Neural cell (in vitro differentiated cells): ENCODE results near the gene SLCO2B1.

Experiments used
- CTCF ChIP-seq: fragments of 450-650 bp; IDR thresholded peaks from 2 replicates; pipeline ENCODE4 v1.5.1; 2014; ENCODE audit warnings: antibody characterized with exemption, mild to moderate bottlenecking, moderate library complexity; ENCODE audit not compliant: poor library complexity, severe bottlenecking
- EP300 ChIP-seq: fragments of 450-650 bp; conservative IDR thresholded peaks from 2 replicates; pipeline ENCODE4 v1.6.1; 2014; ENCODE audit warnings: antibody characterized with exemption, mild to moderate bottlenecking, moderate library complexity; ENCODE audit not compliant: poor library complexity, severe bottlenecking
- SMC3 ChIP-seq: fragments of 450-650 bp; conservative IDR thresholded peaks from 2 replicates; pipeline ENCODE4 v1.6.1; 2014; ENCODE audit warnings: antibody characterized with exemption, mild to moderate bottlenecking, moderate library complexity; ENCODE audit not compliant: poor library complexity

DNA sequence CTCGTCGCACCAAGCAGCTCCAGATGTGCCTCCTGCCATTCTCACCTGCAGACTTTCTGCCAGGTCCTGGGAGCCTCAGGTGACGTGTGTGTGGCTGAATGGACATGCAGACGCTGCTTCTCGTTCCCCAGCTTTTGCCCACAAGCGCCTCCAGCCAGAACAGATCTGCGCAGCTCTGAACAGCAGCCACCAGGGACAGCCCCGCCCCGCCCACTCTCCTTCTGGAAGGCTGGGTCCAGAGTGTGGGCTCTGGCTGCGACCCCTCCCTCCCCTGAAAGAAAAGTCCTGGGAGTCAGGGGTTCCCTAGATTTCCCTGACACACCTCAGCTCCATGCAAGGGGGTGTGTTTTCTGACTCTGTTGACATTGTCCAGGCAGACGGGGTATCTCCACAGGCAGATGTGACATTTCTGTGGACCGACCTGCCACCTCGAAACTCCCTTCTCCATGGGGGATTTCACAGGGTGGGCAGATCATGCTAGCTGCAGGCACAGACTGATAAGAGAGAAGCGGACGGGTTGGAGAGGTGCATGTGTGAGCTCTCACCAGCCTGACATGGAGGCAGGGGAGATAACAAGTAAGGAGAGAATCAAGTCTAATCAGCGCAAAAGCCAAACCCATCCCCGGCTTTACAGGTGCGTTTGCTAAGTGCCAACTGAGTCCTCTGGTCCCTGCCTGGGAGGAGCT is 19.8 kb downstream of the SLCO2B1 start:
- TF ChIP-seq CTCF, result no peak
- TF ChIP-seq SMC3, result no peak
- TF ChIP-seq EP300, result no peak
